PC-9 (cell line): ENCODE data around the gene ADNP. TPM values are rescaled to one million over a fixed set of nuclear protein-coding genes. Genes with fewer than 3 reads are reported as not detected.
"Not testable (repeated sequence)": the region's sequence is repeated elsewhere in the genome, so short reads cannot be mapped to it uniquely, and the experiment has no call there.

ENCODE experiments used
- Bru-seq: library from RNA; stranded (reverse); fragments of 400-500 nt; gene quantifications from one replicate; lab custom pipeline; 2021; lab: Mats Ljungman, UMichigan
- BruChase-seq, 2 experiments: library from RNA; stranded (reverse); fragments of 400-500 nt; gene quantifications; one replicate each; lab custom pipeline; 2021; lab: Mats Ljungman, UMichigan
- BruUV-seq: library from RNA; stranded (reverse); fragments of 400-500 nt; replicated peaks from 2 replicates; lab custom pipeline; 2021; lab: Mats Ljungman, UMichigan
- CTCF ChIA-PET: fragments of 300-600 bp; sonication (Branson Sonifier 250); formaldehyde crosslinking; loops from one replicate; lab custom pipeline; 2022; ENCODE audit warnings: antibody characterized with exemption; lab: Charles Lee
- POLR2A ChIA-PET: fragments of 300-600 bp; sonication (Branson Sonifier 250); formaldehyde crosslinking; loops from one replicate; lab custom pipeline; 2022; ENCODE audit warnings: antibody characterized with exemption; ENCODE audit not compliant: unreplicated experiment; lab: Charles Lee
- DNase-seq, 2 experiments: peaks; one replicate each; pipeline versions ENCODE4 v3.0.0 to v3.0.0-alpha.2; 2015 to 2022; ENCODE audit warnings: mixed read lengths in 1 of 2
- H2AFZ ChIP-seq: fragments of 200-600 bp; sonication (generic); 2 replicates; pipeline ENCODE4 v1.8.1; 2017; ENCODE audit warnings: antibody characterized with exemption
- H3F3A ChIP-seq: fragments of 200-600 bp; sonication (generic); 2 replicates; pipeline ENCODE4 v1.8.1; 2017; ENCODE audit warnings: antibody characterized with exemption, mild to moderate bottlenecking, low read depth; ENCODE audit not compliant: insufficient read depth
- H3K27ac ChIP-seq: fragments of 200-600 bp; sonication (generic); 2 replicates; pipeline ENCODE4 v1.6.1; 2016; ENCODE audit warnings: mixed run types
- H3K27me3 ChIP-seq: fragments of 200-600 bp; sonication (generic); 2 replicates; pipeline ENCODE4 v1.6.1; 2016; ENCODE audit warnings: low read depth, mixed run types; ENCODE audit not compliant: insufficient read depth
- H3K36me3 ChIP-seq: fragments of 200-600 bp; sonication (generic); 2 replicates; pipeline ENCODE4 v1.6.1; 2016; ENCODE audit warnings: low read depth, mixed run types
- H3K4me1 ChIP-seq: fragments of 200-600 bp; sonication (generic); replicated peaks from 2 replicates; pipeline ENCODE4 v1.6.1; 2016; ENCODE audit warnings: mixed run types; ENCODE audit not compliant: insufficient read depth
- H3K4me2 ChIP-seq: fragments of 200-600 bp; sonication (generic); 2 replicates; pipeline ENCODE4 v1.6.1; 2017; ENCODE audit warnings: mixed run types
- H3K4me3 ChIP-seq: fragments of 200-600 bp; sonication (generic); 2 replicates; pipeline ENCODE4 v1.6.1; 2016; ENCODE audit warnings: mixed run types
- H3K79me2 ChIP-seq: fragments of 200-600 bp; sonication (generic); 2 replicates; pipeline ENCODE4 v1.6.1; 2017; ENCODE audit warnings: low read depth, mixed run types
- H3K9me2 ChIP-seq: fragments of 200-600 bp; sonication (generic); 2 replicates; pipeline ENCODE4 v1.8.1; 2017; ENCODE audit warnings: mild to moderate bottlenecking; ENCODE audit not compliant: insufficient read depth
- H3K9me3 ChIP-seq: fragments of 200-600 bp; sonication (generic); 2 replicates; pipeline ENCODE4 v1.8.1; 2016; ENCODE audit warnings: low read depth; ENCODE audit not compliant: insufficient read depth
- H4K20me1 ChIP-seq: fragments of 200-600 bp; sonication (generic); 2 replicates; pipeline ENCODE4 v1.8.1; 2017; ENCODE audit not compliant: insufficient read depth
- EZH2 ChIP-seq: fragments of 200-600 bp; sonication (generic); IDR thresholded peaks from 2 replicates; pipeline ENCODE4 v1.8.0; 2017; ENCODE audit warnings: antibody characterized with exemption, low read depth
- intact Hi-C: fragments of 100-400 bp; cut with micrococcal nuclease; formaldehyde crosslinking; loops from one replicate; pipeline ENCODE4 v1.10.0; 2022; ENCODE audit not compliant: unreplicated experiment
- long read RNA-seq: library from polyadenylated mRNA; stranded (forward); transcript quantifications from one replicate; pipeline ENCODE4 v2.0.0, GENCODE V29; 2022
- total RNA-seq: library from RNA; stranded (reverse); gene quantifications from 2 replicates; pipeline ENCODE4 v1.2.3, GENCODE V29; 2021
- TF ChIP-seq, protein P1 (sequence below): fragments of 200-600 bp; sonication (generic); conservative IDR thresholded peaks from 2 replicates; pipeline ENCODE4 v1.6.1; 2017; ENCODE audit warnings: mixed run types, antibody characterized with exemption, mild to moderate bottlenecking, moderate library complexity

Gene ADNP
- 83.3 and 104 TPM in 2 replicates for total RNA-seq
- Bru-seq, nascent RNA: percentile 98 among the genes with signal in this experiment
- percentile 99 among the genes with signal in this experiment for BruChase-seq, experiment 1, labeled RNA remaining after a 2-hour chase
- percentile 94 among the genes with signal in this experiment for BruChase-seq, experiment 2, labeled RNA remaining after a 6-hour chase
- long read RNA-seq, full-length matches to known transcripts: 8 of 27 reads
- long read RNA-seq, partial matches to known transcripts: 8 of 27 reads
- long read RNA-seq, other reads (novel, unspliced or antisense): 11 of 27 reads

DNA sequence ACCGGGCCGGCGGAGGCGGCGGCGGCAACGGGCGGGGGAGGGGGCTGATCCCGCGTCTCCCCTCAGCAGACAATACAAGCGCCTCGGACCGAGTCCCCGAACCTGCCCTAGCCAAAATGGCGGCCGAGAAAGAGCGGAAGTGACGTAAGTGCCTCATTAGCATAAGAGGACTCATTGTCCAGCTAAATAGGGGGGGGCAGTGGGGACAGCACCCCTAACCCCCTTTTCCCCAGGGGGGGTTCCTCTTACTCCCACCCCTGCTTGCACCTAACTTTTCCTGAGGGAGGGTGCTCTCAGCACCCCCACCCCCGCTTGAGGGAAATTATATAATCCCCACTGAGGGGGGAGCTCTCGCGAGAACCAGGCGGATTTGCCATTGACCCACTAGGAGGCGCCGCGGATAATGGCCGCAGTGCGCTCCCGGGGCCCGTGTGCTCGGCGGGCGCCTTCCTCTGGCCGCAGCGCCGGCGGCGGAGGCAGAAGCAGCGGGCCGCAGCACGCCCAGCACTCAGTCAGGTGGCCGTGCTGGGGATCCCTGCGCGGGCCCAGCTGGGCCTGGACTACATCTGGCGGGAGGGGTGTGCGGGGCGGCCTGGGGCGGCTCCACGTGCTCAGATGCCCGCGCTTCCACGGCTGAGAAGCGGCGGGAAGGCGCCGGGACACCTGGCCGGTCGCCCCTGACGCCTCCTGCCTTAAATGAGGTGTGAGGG lies at the start of gene ADNP:
Gene ADNP, minus strand, starts transcription at position 132 of the 710 bp plus-strand sequence. CDS start 27,441 bp downstream, outside the sequence.
- H3K36me3 ChIP-seq: peaks cover 52% of the 10 kb centered on the region
- H3F3A ChIP-seq: peaks cover 35% of the 10 kb centered on the region
- peak; percentile 79 to 89 for DNase-seq
- peaks cover 39% of the 10 kb centered on the region for H3K4me1 ChIP-seq
- peak within 1 kb of the TSS; percentile 94 for H3K4me2 ChIP-seq
- peak within 1 kb of the TSS; percentile 72 for H3K4me3 ChIP-seq
- intact Hi-C loops: loop anchor here (1.0 to 2.0 kb wide), 2 partner anchors 27 to 137 kb away; partner anchors contain the start of genes DPM1 and MOCS3
- TF ChIP-seq EZH2: no peak
- TF ChIP-seq, protein P1, sequence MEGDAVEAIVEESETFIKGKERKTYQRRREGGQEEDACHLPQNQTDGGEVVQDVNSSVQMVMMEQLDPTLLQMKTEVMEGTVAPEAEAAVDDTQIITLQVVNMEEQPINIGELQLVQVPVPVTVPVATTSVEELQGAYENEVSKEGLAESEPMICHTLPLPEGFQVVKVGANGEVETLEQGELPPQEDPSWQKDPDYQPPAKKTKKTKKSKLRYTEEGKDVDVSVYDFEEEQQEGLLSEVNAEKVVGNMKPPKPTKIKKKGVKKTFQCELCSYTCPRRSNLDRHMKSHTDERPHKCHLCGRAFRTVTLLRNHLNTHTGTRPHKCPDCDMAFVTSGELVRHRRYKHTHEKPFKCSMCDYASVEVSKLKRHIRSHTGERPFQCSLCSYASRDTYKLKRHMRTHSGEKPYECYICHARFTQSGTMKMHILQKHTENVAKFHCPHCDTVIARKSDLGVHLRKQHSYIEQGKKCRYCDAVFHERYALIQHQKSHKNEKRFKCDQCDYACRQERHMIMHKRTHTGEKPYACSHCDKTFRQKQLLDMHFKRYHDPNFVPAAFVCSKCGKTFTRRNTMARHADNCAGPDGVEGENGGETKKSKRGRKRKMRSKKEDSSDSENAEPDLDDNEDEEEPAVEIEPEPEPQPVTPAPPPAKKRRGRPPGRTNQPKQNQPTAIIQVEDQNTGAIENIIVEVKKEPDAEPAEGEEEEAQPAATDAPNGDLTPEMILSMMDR: peak; percentile 64; the same call in 1 of the 2 replicates
- H3K79me2 ChIP-seq: peaks cover 40% of the 10 kb centered on the region
- H3K27me3 ChIP-seq: no peaks in the 10 kb centered on the region
- H2AFZ ChIP-seq: peak within 1 kb of the TSS; percentile 76
- CTCF ChIA-PET: interaction anchor here (0.6 to 1.9 kb wide), 6 partner anchors 24 to 700 kb away, joined by 3 to 18 read pairs (median 4); partner anchors contain the start of genes BCAS4, DPM1 and MOCS3
- peaks cover 28% of the 10 kb centered on the region for H4K20me1 ChIP-seq
- no peaks in the 10 kb centered on the region for H3K9me2 ChIP-seq
- H3K9me3 ChIP-seq: no peaks in the 10 kb centered on the region
- H3K27ac ChIP-seq: peak within 1 kb of the TSS; percentile 84
- POLR2A ChIA-PET: interaction anchor here (0.6 to 1.2 kb wide), 8 partner anchors 27 to 1284 kb away, joined by 3 to 12 read pairs (median 4); partner anchors contain the start of genes DPM1 and MOCS3
- BruUV-seq: no TSS peak

DNA sequence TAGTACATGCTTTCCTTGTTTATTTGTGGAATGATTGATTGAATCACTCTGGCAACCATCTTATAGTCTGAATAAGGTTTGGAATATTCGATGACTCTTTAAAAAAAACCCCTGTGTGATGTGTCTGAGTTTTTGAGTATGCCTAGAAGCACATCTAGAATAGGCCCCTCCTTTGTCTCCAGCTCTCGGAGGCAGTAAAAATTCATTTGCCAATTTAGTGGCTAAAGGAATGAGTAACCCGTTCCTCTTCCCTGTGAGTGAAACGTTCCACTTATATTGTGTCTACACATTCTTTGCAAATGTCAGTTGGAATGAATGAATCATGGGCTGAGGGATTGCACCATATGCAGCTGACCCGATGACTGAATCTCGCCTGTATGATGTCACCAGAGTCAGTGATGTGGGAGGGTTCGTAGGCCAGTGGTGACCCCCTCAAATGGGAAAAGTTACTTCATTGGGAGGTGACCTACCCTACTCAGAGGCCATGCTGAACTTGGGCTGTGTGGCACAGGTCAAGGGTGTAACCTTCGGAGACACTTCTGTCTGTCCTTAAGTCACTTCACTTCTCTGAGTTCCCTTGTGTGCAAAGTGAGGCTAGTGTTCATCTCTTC lies 48.9 kb upstream of the ADNP start:
- Histone ChIP-seq H3K27ac (0 out of 2 replicates have a peak overlapping the region, but pooled peaks have one; percentile 25), H3K79me2 (no peaks in the 10 kb centered on the region), H3K4me2 (0 out of 2 replicates have a peak overlapping the region, but pooled peaks have one; percentile 10), H3K9me3 (no peaks in the 10 kb centered on the region), H3K27me3 (peaks cover 6% of the 10 kb centered on the region; the same call in 1 of the 2 replicates), H3F3A (peaks cover 14% of the 10 kb centered on the region), H4K20me1 (no peaks in the 10 kb centered on the region), H3K9me2 (no peaks in the 10 kb centered on the region), H3K4me1 (peaks cover 7% of the 10 kb centered on the region), H2AFZ (no peak overlapping the region), H3K4me3 (no peak overlapping the region), H3K36me3 (no peaks in the 10 kb centered on the region)
- POLR2A ChIA-PET: no interaction called here
- no peak for TF ChIP-seq EZH2
- TF ChIP-seq, protein P1: no peak
- CTCF ChIA-PET: no interaction called here
- intact Hi-C loops: loop anchor here (5.0 to 10.0 kb wide), 2 partner anchors 185 to 387 kb away; partner anchors contain the start of gene BCAS4
- DNase-seq: peak; percentile 43 to 93
- no TSS peak for BruUV-seq

DNA sequence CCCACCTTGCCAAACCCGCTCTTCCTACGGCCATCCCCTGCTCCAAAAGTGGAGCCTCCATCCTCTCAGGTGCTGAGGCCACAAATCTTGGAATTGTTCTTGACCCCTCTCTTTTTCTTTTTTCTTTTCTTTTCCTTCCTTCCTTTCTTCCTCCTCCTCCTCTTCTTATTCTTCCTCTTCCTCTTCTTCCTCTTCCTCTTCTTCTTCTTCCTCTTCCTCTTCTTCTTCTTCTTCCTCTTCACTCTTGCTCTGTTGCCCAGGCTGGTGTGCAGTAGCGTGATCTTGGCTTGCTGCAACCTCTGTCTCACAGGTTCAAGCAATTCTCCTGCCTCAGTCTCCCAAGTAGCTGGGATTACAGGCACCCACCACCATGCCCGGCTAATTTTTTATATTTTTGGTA lies 47.3 kb upstream of the ADNP start:
- POLR2A ChIA-PET, intact Hi-C loops, H3K27me3 ChIP-seq, H4K20me1 ChIP-seq, H3K4me3 ChIP-seq, H2AFZ ChIP-seq, H3K36me3 ChIP-seq, H3K27ac ChIP-seq, DNase-seq, H3K9me2 ChIP-seq, H3K9me3 ChIP-seq, H3K4me1 ChIP-seq, H3K79me2 ChIP-seq, BruUV-seq, H3K4me2 ChIP-seq, CTCF ChIA-PET: not testable (repeated sequence)
- peaks cover 14% of the 10 kb centered on the region for H3F3A ChIP-seq
